Measurements from ENCODE around the gene PCNX2.

DNA sequence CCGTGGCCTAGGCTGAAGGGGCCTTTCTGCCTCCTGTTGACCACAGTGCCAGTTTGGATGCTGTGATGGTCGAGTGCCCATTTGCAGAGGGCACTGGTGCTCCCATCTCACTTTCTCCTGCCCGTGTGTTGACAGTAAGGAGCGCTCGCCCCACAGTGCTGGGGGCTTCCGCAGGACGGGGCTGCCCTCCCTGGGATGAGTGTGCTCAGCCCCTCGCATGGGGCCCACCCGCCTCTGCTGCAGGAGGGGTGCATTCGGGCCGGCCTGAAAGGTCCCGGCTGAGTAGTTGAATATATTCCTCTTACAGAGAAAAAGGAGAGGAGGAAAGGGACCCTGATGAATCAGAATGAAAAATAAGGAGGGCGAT is 307.8 kb downstream of the PCNX2 start:
- no peak for TF ChIP-seq REST (IDR thresholded peaks at IDR 0.05; ENCODE audit: insufficient read depth in 1 of 2, low read depth in 2 of 2, low read length in 2 of 2)
- TF ChIP-seq SIN3A (IDR thresholded peaks at IDR 0.05; ENCODE audit: borderline replicate concordance, insufficient read depth, low read length), result no peak
- no peak for TF ChIP-seq POLR2AphosphoS5 (IDR thresholded peaks at IDR 0.05; ENCODE audit: low read depth, low read length)
- TF ChIP-seq TAF1 (IDR thresholded peaks at IDR 0.05; ENCODE audit: borderline replicate concordance, insufficient read depth, low read length), result no peak
- TF ChIP-seq FOXP2 (optimal IDR thresholded peaks at IDR 0.05; ENCODE audit: borderline replicate concordance, extremely low read depth, extremely low read length, insufficient read depth), result no peak

Measured in PFSK-1 (cell line).